Heart right ventricle (tissue), 16 donors: ENCODE results near the gene ENOPH1. TPM values are rescaled to one million over a fixed set of nuclear protein-coding genes. Genes with fewer than 3 reads are reported as not detected.

Experiments used
- ATAC-seq, 8 donors: fragments of 200-7000 bp; cut with Tn5 transposase; one replicate each; pipeline ENCODE4 v1.9.1; 2020; ENCODE audit warnings: mild to moderate bottlenecking in 8 of 8, moderate library complexity in 8 of 8, moderate number of reproducible peaks in 1 of 8
- DNase-seq, 2 donors: peaks; one replicate each; pipeline ENCODE4 v3.0.0-alpha.2; 2020
- H3K27ac ChIP-seq, 10 donors: fragments of 200-600 bp; sonication (generic) in 2 of 10; one replicate each; pipeline versions ENCODE4 v1.5.0 to v1.8.0; 2020 to 2022; ENCODE audit warnings: mild to moderate bottlenecking in 3 of 10
- H3K27me3 ChIP-seq, 7 donors: fragments of 200-600 bp; one replicate each; pipeline ENCODE4 v1.8.0; 2021 to 2022; ENCODE audit warnings: mild to moderate bottlenecking in 2 of 7
- H3K36me3 ChIP-seq, 9 donors: fragments of 200-600 bp; sonication (generic) in 1 of 9; one replicate each; pipeline versions ENCODE4 v1.5.0 to v1.8.0; 2020 to 2022; ENCODE audit warnings: mild to moderate bottlenecking in 2 of 9
- H3K4me1 ChIP-seq, 9 donors: fragments of 200-600 bp; sonication (generic) in 1 of 9; one replicate each; pipeline versions ENCODE4 v1.5.0 to v1.8.0; 2020 to 2022; ENCODE audit warnings: mild to moderate bottlenecking in 4 of 9
- H3K4me3 ChIP-seq, 10 donors: fragments of 200-600 bp; sonication (generic) in 2 of 10; one replicate each; pipeline versions ENCODE4 v1.5.0 to v1.8.0; 2020 to 2022; ENCODE audit warnings: mild to moderate bottlenecking in 7 of 10, moderate library complexity in 2 of 10
- H3K9me3 ChIP-seq, 11 donors: fragments of 200-600 bp in 10 of 11; sonication (generic) in 2 of 11; one replicate each; pipeline versions ENCODE4 v1.5.0 to v1.8.0; 2013 to 2022; ENCODE audit warnings: mild to moderate bottlenecking in 2 of 11, control low read depth in 1 of 11, moderate library complexity in 1 of 11
- CTCF ChIP-seq, 9 donors: fragments of 200-600 bp; sonication (generic) in 2 of 9; IDR thresholded peaks; one replicate each; pipeline versions ENCODE4 v1.5.0 to v1.8.0; 2021 to 2022; ENCODE audit warnings: antibody characterized with exemption in 9 of 9, mild to moderate bottlenecking in 5 of 9, moderate library complexity in 1 of 9
- WGBS, 2 donors: extraction: QIAGEN DNeasy Blood & Tissue Kit; methylation state at CpG; one replicate each; pipeline ENCODE4 v1.1.7; 2013; ENCODE audit warnings: inconsistent platforms in 1 of 2; 5-methylcytosine and 5-hydroxymethylcytosine counted together
- intact Hi-C, 10 donors: fragments of 100-400 bp; cut with DNase I; formaldehyde crosslinking; loops; one replicate each; pipeline versions ENCODE4 v1.11.1 to v1.14.2; 2022
- polyA plus RNA-seq, 2 donors: library from polyadenylated mRNA; stranded (reverse); fragments of 200-250 nt; gene quantifications; one replicate each; pipeline ENCODE4 v1.2.3, GENCODE V29; 2013
- total RNA-seq, 10 donors: library from RNA; stranded (reverse); fragmentation: NEBNext Ultra II Directional in 3 of 10; extraction: Animal tissue kit (Norgen Biotek cat#: 25700) in 3 of 10; gene quantifications; one replicate each; pipeline versions ENCODE4 v1.2.1 to v1.2.4, GENCODE V29; 2021 to 2023
- donor health status: Arrhythmogenic right ventricular cardiomyopathy.
- donor health status: ischemic (EF 13 %, LVEDD 7.1; RV severe dilation, severe dysfunction).
- donor health status: healthy with polysubstance abuse.
- donor health status: DM: no; HTN: yes; CAD: no.
- donor health status: DM: no; HTN: no; CAD: no.
- donor health status: ischemic (EF 25% LVEDD 6.9; RV normal size, moderate dysfunction).
- donor health status: ischemic (EF 25% LVEDD 5.7; RV mildly dilated, moderate dysfunction).
- donor health status: healthy.
- donor health status: DM: yes; HTN: yes; CAD: no.
- donor health status: Ischemic cardiomyopathy.
- donor health status: ischemic (EF 35%, LVEDD 5.7; RV mildly dilated, moderate dysfunction).
- donor health status: nonischemic (EF 11% LVEDD 7.7; RV severe dilation, severe dysfunction).
- donor health status: DM: yes; HTN: yes; CAD: no.
- donor health status: PGD.
- donor health status: ischemic (EF 29% LVEDD 5.4; RV normal size, mild dysfunction).
- donor health status: nonischemic (EF 23%, LVEDD 6.1; RV moderate dilation, normal function).

Gene ENOPH1
- total and polyA plus RNA-seq, 12 donors = 13.9 to 28.1 (median 16.3) TPM

- 6 to 7% methylated on average over 33 of the region's 33 CpGs for WGBS, 2 donors
- DNase-seq (peak in 1 of 2 donors; percentile 16), ATAC-seq (no peak)
- H3K4me3 ChIP-seq = peak overlapping the region; percentile 80 to 96 (median 89)
- TF ChIP-seq CTCF (IDR thresholded peaks at IDR 0.05) = no peak
- peak overlapping the region; percentile 75 to 99 (median 98) for H3K27ac ChIP-seq
- no peaks in the 10 kb centered on the region for H3K9me3 ChIP-seq
- H3K4me1 ChIP-seq = peaks cover 10 to 51% (median 41%) of the 10 kb centered on the region in 9 donors
- H3K27me3 ChIP-seq = no peaks in the 10 kb centered on the region
- intact Hi-C loops = loop anchor here in 4 of 10 donors (5.0 to 10.0 kb wide), 4 partner anchors 59 to 584 kb away; partner anchors contain the start of genes HNRNPD (in 1 of the 4), LIN54 (in 1 of the 4) and SEC31A (in 1 of the 4)
- peaks cover 0 to 42% (median 15%) of the 10 kb centered on the region in 9 donors for H3K36me3 ChIP-seq
These were observed 765 bp downstream of the ENOPH1 start for GRCh38 chr4:82430964-82431745.

- H3K27ac ChIP-seq = no peak overlapping the region
- H3K36me3 ChIP-seq = peaks cover 0 to 35% (median 8%) of the 10 kb centered on the region in 9 donors
- no peak for DNase-seq
- intact Hi-C loops = loop anchor here in 4 of 10 donors (5.0 to 10.0 kb wide), 4 partner anchors 60 to 583 kb away; partner anchors contain the start of genes HNRNPD (in 1 of the 4), LIN54 (in 1 of the 4) and SEC31A (in 1 of the 4)
- ATAC-seq = no peak
- peak overlapping the region in 4 of 10 donors; percentile 80 to 95 (median 88) for H3K4me3 ChIP-seq
- no peak for TF ChIP-seq CTCF (IDR thresholded peaks at IDR 0.05)
- 94 to 97% methylated on average over 4 of the region's 4 CpGs for WGBS, 2 donors
- no peaks in the 10 kb centered on the region for H3K9me3 ChIP-seq
- H3K4me1 ChIP-seq = peaks cover 6 to 45% (median 34%) of the 10 kb centered on the region in 9 donors
- H3K27me3 ChIP-seq = no peaks in the 10 kb centered on the region
These were observed 1.4 kb downstream of the ENOPH1 start for GRCh38 chr4:82431831-82432230.

- intact Hi-C loops = loop anchor here in 4 of 10 donors (5.0 to 10.0 kb wide), 4 partner anchors 60 to 582 kb away; partner anchors contain the start of genes HNRNPD (in 1 of the 4), LIN54 (in 1 of the 4) and SEC31A (in 1 of the 4)
- H3K27ac ChIP-seq = no peak overlapping the region
- 88 to 90% methylated on average over 18 of the region's 18 CpGs for whole genome bisulfite sequencing, 2 donors
These were observed 2.2 kb downstream of the ENOPH1 start for GRCh38 chr4:82432596-82432995.

More at GRCh38 chr4:82432596-82432995, 2.2 kb downstream of the ENOPH1 start:
- Histone ChIP-seq H3K27me3 (no peaks in the 10 kb centered on the region), H3K4me1 (peaks cover 3 to 37% (median 27%) of the 10 kb centered on the region in 9 donors), H3K4me3 (no peak overlapping the region), H3K36me3 (peaks cover 0 to 28% (median under 1%) of the 10 kb centered on the region in 9 donors), H3K9me3 (no peaks in the 10 kb centered on the region)
- ATAC-seq = no peak
- DNase-seq = no peak
- no peak for TF ChIP-seq CTCF (IDR thresholded peaks at IDR 0.05)
